ENCODE results near the gene CNBD2.
"Not testable (repeated sequence)": the region's sequence is repeated elsewhere in the genome, so short reads cannot be mapped to it uniquely, and the experiment has no call there.

- TF ChIP-seq, protein P1, sequence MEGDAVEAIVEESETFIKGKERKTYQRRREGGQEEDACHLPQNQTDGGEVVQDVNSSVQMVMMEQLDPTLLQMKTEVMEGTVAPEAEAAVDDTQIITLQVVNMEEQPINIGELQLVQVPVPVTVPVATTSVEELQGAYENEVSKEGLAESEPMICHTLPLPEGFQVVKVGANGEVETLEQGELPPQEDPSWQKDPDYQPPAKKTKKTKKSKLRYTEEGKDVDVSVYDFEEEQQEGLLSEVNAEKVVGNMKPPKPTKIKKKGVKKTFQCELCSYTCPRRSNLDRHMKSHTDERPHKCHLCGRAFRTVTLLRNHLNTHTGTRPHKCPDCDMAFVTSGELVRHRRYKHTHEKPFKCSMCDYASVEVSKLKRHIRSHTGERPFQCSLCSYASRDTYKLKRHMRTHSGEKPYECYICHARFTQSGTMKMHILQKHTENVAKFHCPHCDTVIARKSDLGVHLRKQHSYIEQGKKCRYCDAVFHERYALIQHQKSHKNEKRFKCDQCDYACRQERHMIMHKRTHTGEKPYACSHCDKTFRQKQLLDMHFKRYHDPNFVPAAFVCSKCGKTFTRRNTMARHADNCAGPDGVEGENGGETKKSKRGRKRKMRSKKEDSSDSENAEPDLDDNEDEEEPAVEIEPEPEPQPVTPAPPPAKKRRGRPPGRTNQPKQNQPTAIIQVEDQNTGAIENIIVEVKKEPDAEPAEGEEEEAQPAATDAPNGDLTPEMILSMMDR (conservative IDR thresholded peaks at IDR 0.05; ENCODE audit: low read depth, low read length) = not testable (repeated sequence)
- TF ChIP-seq EZH2 (IDR thresholded peaks at IDR 0.05; ENCODE audit: borderline replicate concordance, low read depth, low read length, poor library complexity, severe bottlenecking) = not testable (repeated sequence)
Measured at GRCh38 chr20:35959291-35959690, 9.1 kb upstream of the CNBD2 start.

Data from A673 (cell line).